ENCODE measurements around the gene GRHL1.

The GRHL1 gene

GRCh38 chr2:9972621-9973479 is 21.4 kb downstream of the GRHL1 start:
- DNase-seq (ENCODE audit: low spot score), result no peak

GRCh38 chr2:9973690-9974089 is 22.2 kb downstream of the GRHL1 start:
- DNase-seq (ENCODE audit: low spot score), result no peak

GRCh38 chr2:9974343-9974742 is 22.9 kb downstream of the GRHL1 start:
- no peak for DNase-seq (ENCODE audit: low spot score)

GRCh38 chr2:9975328-9975727 is 23.8 kb downstream of the GRHL1 start:
- no peak for DNase-seq (ENCODE audit: low spot score)

GRCh38 chr2:9975805-9976447 is 24.4 kb downstream of the GRHL1 start:
- DNase-seq (ENCODE audit: low spot score), result no peak

- no peak for DNase-seq (ENCODE audit: low spot score)
Measured at GRCh38 chr2:9979977-9980376, 28.5 kb downstream of the GRHL1 start.

GRCh38 chr2:9980520-9980919 is 29.0 kb downstream of the GRHL1 start:
- DNase-seq (ENCODE audit: low spot score), result no peak

- no peak for DNase-seq (ENCODE audit: low spot score)
Measured at GRCh38 chr2:9981655-9982054, 30.2 kb downstream of the GRHL1 start.

GRCh38 chr2:9982248-9982647 is 30.8 kb downstream of the GRHL1 start:
- no peak for DNase-seq (ENCODE audit: low spot score)

- no peak for DNase-seq (ENCODE audit: low spot score)
Measured at GRCh38 chr2:9982891-9983290, 31.4 kb downstream of the GRHL1 start.

GRCh38 chr2:9983401-9984216 is 32.1 kb downstream of the GRHL1 start:
- DNase-seq (ENCODE audit: low spot score), result no peak

GRCh38 chr2:9984217-9984739 is 32.8 kb downstream of the GRHL1 start:
- DNase-seq (ENCODE audit: low spot score), result peak; percentile 71

GRCh38 chr2:9984871-9985480 is 33.5 kb downstream of the GRHL1 start:
- no peak for DNase-seq (ENCODE audit: low spot score)

GRCh38 chr2:9985531-9986328 is 34.2 kb downstream of the GRHL1 start:
- no peak for DNase-seq (ENCODE audit: low spot score)

GRCh38 chr2:9988320-9988719 is 36.8 kb downstream of the GRHL1 start:
- DNase-seq (ENCODE audit: low spot score), result no peak

GRCh38 chr2:9990736-9991135 is 39.2 kb downstream of the GRHL1 start:
- no peak for DNase-seq (ENCODE audit: low spot score)

GRCh38 chr2:9991221-9991620 is 39.7 kb downstream of the GRHL1 start:
- no peak for DNase-seq (ENCODE audit: low spot score)

GRCh38 chr2:9991829-9992273 is 40.4 kb downstream of the GRHL1 start:
- no peak for DNase-seq (ENCODE audit: low spot score)

- no peak for DNase-seq (ENCODE audit: low spot score)
Measured at GRCh38 chr2:9992427-9993187, 41.1 kb downstream of the GRHL1 start.

GRCh38 chr2:9993488-9994165 is 42.1 kb downstream of the GRHL1 start:
- no peak for DNase-seq (ENCODE audit: low spot score)

All from germinal center (tissue), 1 donor.